ENCODE measurements around the gene COL23A1. TPM values are rescaled to one million over a fixed set of nuclear protein-coding genes. Genes with fewer than 3 reads are reported as not detected.

COL23A1 gene
- total RNA-seq, 1 experiment from 2014 or later = 15.0 TPM

GRCh38 chr5:178273041-178273440 is 317.2 kb downstream of the COL23A1 start (continued):
- no peak for TF ChIP-seq PREB (CRISPR knock-in tag; IDR thresholded peaks at IDR 0.05; ENCODE audit: borderline replicate concordance)

- no peaks in the 10 kb centered on the region for H3K4me1 Mint-ChIP-seq
- no peak overlapping the region for H3K4me3 Mint-ChIP-seq
- DNase-seq (ENCODE audit: low spot score) (no peak), ATAC-seq (no peak)
- no peak for TF ChIP-seq ETV6 (CRISPR knock-in tag; IDR thresholded peaks at IDR 0.05)
- no peak for TF ChIP-seq TP53 (CRISPR knock-in tag; IDR thresholded peaks at IDR 0.05)
- TF ChIP-seq ZNF425 (CRISPR knock-in tag; conservative IDR thresholded peaks at IDR 0.05) = no peak
- no peak for TF ChIP-seq ZNF232 (CRISPR knock-in tag; IDR thresholded peaks at IDR 0.05)
- TF ChIP-seq USF2 (CRISPR knock-in tag; IDR thresholded peaks at IDR 0.05) = no peak
- no peak for TF ChIP-seq CREM (CRISPR knock-in tag; IDR thresholded peaks at IDR 0.05)
- no peak for TF ChIP-seq NFE2L1 (CRISPR knock-in tag; IDR thresholded peaks at IDR 0.05)
- TF ChIP-seq E2F1 (CRISPR knock-in tag; IDR thresholded peaks at IDR 0.05) = no peak
- no peak for TF ChIP-seq KAT7 (CRISPR knock-in tag; IDR thresholded peaks at IDR 0.05; ENCODE audit: borderline replicate concordance)
- TF ChIP-seq ZSCAN18 (CRISPR knock-in tag; IDR thresholded peaks at IDR 0.05) = no peak
- TF ChIP-seq USF1 (CRISPR knock-in tag; IDR thresholded peaks at IDR 0.05) = no peak
- no peak for TF ChIP-seq GTF2I (CRISPR knock-in tag; conservative IDR thresholded peaks at IDR 0.05)
- peaks cover 11% of the 10 kb centered on the region; the same call in 1 of the 2 replicates for H3K9me3 Mint-ChIP-seq
- POLR2A ChIA-PET = no interaction called here
- no peak overlapping the region for H3K27ac Mint-ChIP-seq
- H3K36me3 Mint-ChIP-seq = peaks cover 6% of the 10 kb centered on the region; the same call in 1 of the 2 replicates
- CTCF ChIA-PET = interaction anchor here (2.6 kb wide), 1 partner anchor 318 kb away, joined by 12 read pairs; the partner anchor contains the start of gene COL23A1
- peaks cover 4% of the 10 kb centered on the region for H3K27me3 Mint-ChIP-seq (ENCODE audit: low read depth)
Measured at GRCh38 chr5:178272591-178272990, 317.6 kb downstream of the COL23A1 start.

- peaks cover 6% of the 10 kb centered on the region; the same call in 1 of the 2 replicates for H3K36me3 Mint-ChIP-seq
- no peaks in the 10 kb centered on the region for H3K4me1 Mint-ChIP-seq
- H3K27me3 Mint-ChIP-seq (ENCODE audit: low read depth) = peaks cover 4% of the 10 kb centered on the region
- H3K4me3 Mint-ChIP-seq = no peak overlapping the region
- no peak for ATAC-seq
- peaks cover 11% of the 10 kb centered on the region; the same call in 1 of the 2 replicates for H3K9me3 Mint-ChIP-seq
- ChIA-PET CTCF (interaction anchor here (1.8 to 2.6 kb wide), 2 partner anchors 37 to 318 kb away, joined by 9 to 12 read pairs; partner anchors contain the start of gene COL23A1), POLR2A (no interaction called here)
- no peak for DNase-seq (ENCODE audit: low spot score)
- H3K27ac Mint-ChIP-seq = no peak overlapping the region
- TF ChIP-seq MLX (CRISPR knock-in tag; IDR thresholded peaks at IDR 0.05) (no peak), PRRX2 (CRISPR knock-in tag; IDR thresholded peaks at IDR 0.05) (no peak), RELA (CRISPR knock-in tag; IDR thresholded peaks at IDR 0.05; ENCODE audit: borderline replicate concordance) (no peak), JUN (CRISPR knock-in tag; IDR thresholded peaks at IDR 0.05) (no peak), PREB (CRISPR knock-in tag; IDR thresholded peaks at IDR 0.05; ENCODE audit: borderline replicate concordance) (no peak), TP53 (CRISPR knock-in tag; IDR thresholded peaks at IDR 0.05) (no peak), IRF2 (CRISPR knock-in tag; IDR thresholded peaks at IDR 0.05; ENCODE audit: borderline replicate concordance, low read depth) (no peak), ZNF232 (CRISPR knock-in tag; IDR thresholded peaks at IDR 0.05) (no peak), ETV6 (CRISPR knock-in tag; IDR thresholded peaks at IDR 0.05) (no peak)
Measured at GRCh38 chr5:178271726-178272479, 318.3 kb downstream of the COL23A1 start.
